Subcutaneous adipose tissue (tissue), 4 donors: Measurements from ENCODE around the gene TRIM13. TPM values are rescaled to one million over a fixed set of nuclear protein-coding genes. Genes with fewer than 3 reads are reported as not detected.

Source experiments
- total RNA-seq, 4 donors: library from RNA; depleted of rRNA; stranded (reverse); fragments of >200 nt; gene quantifications; one replicate each; pipeline ENCODE4 v1.1.0, GENCODE V29; 2016
- TF ChIP-seq, protein P1 (sequence below): fragments of 450-650 bp; IDR thresholded peaks from one replicate; pipeline ENCODE4 v1.5.1; 2016; ENCODE audit warnings: low read depth, mild to moderate bottlenecking, control low read depth, antibody characterized with exemption, moderate library complexity

The TRIM13 gene
- total RNA-seq, 4 donors from 2014 or later, result 11.5 to 18.1 (median 16.1) TPM

DNA sequence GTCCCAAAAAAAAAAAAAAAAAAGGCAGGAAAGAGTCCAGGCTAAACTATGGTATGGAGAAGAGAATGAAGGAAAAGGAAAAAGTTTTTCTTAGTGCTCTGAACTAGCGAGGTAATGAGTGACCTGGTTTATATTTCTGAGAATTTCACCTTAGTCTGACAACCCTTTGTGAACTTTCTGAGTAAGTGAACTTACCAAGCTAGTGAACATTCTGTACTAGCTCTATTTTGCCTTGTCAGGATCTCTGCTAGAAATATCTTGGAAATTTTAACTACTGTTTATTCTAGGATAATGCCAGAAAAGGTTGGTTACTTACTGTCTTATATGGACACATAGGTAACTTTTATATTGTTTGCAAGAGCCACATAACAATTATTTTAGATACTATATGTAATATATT is 4.4 kb downstream of the TRIM13 start:
- TF ChIP-seq, protein P1, sequence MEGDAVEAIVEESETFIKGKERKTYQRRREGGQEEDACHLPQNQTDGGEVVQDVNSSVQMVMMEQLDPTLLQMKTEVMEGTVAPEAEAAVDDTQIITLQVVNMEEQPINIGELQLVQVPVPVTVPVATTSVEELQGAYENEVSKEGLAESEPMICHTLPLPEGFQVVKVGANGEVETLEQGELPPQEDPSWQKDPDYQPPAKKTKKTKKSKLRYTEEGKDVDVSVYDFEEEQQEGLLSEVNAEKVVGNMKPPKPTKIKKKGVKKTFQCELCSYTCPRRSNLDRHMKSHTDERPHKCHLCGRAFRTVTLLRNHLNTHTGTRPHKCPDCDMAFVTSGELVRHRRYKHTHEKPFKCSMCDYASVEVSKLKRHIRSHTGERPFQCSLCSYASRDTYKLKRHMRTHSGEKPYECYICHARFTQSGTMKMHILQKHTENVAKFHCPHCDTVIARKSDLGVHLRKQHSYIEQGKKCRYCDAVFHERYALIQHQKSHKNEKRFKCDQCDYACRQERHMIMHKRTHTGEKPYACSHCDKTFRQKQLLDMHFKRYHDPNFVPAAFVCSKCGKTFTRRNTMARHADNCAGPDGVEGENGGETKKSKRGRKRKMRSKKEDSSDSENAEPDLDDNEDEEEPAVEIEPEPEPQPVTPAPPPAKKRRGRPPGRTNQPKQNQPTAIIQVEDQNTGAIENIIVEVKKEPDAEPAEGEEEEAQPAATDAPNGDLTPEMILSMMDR, result no peak

DNA sequence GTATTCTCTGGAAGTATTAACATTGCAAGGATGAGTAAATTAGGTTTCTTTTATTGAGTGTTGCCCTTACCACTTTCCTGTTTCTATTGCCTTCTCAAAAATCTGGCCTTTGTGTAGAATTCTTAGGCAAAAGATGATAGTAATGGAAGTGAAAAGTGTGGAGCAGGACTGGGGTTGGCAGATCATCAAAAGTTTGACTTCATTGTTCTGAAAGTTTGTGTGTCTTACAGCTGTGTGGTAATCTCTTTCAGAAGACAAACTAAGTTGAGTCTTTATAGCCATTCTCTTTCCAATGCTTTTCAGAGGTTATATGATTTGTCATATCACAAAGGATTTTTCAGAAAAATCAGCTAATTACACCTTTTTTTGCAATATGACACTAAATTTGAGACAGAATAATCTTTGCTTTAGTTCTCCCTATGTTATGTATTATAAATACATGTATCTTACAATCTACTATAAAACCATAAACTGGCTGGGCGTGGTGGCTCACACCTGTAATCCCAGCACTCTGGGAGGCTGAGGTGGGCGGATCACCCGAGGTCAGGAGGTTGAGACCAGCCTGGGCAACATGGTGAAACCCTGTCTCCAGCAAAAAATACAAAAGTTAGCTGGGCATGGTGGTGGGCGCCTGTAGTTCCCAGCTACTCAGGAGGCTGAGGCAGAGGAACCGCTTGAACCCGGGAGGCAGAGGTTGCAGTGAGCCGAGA is 9.7 kb downstream of the TRIM13 start:
- TF ChIP-seq, protein P1, result no peak

DNA sequence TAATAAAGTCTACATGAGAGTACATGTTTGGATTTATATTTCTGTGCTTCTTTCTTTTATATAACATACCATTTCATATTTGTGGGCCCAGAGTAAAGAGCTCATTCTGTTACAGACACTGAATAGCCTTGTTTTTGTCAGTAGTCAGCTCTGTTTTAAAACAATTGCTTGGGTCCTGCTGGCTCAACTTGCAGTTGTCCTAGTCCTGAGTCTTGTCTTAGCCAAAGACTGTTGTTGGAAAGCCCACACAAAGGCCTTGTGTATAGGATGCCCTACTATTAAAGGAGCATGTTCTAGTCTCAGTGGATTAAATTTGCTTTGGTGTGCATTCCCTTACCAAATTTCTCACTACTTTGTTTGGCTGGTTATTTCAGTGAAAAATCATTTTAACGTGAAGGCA is 14.6 kb downstream of the TRIM13 start:
- TF ChIP-seq, protein P1, result no peak

DNA sequence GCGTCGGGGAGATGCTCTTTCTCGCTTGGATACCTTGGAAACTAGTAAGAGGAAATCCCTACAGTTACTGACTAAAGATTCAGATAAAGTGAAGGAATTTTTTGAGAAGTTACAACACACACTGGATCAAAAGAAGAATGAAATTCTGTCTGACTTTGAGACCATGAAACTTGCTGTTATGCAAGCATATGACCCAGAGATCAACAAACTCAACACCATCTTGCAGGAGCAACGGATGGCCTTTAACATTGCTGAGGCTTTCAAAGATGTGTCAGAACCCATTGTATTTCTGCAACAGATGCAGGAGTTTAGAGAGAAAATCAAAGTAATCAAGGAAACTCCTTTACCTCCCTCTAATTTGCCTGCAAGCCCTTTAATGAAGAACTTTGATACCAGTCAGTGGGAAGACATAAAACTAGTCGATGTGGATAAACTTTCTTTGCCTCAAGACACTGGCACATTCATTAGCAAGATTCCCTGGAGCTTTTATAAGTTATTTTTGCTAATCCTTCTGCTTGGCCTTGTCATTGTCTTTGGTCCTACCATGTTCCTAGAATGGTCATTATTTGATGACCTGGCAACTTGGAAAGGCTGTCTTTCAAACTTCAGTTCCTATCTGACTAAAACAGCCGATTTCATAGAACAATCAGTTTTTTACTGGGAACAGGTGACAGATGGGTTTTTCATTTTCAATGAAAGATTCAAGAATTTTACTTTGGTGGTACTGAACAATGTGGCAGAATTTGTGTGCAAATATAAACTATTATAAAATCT is 15.7 kb downstream of the TRIM13 start:
- TF ChIP-seq, protein P1, result no peak

DNA sequence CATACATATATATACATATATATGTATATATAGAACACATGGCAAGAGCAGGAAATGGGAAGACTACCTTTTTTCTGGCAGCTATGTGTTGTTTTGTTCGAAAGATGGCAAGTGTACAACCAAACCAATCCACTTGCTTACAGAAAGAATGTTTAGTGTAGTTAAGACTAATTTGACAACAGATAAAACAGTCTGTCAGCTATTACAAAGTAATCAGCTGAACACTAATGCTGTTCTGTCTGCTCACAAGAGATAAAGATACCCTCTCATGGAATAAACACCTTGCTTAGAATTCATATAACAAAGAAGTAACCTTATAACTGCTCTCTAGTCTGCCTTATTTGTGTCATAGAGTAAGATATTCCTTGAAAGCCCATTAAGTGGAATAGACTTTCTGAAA is 17.5 kb downstream of the TRIM13 start:
- TF ChIP-seq, protein P1, result no peak

DNA sequence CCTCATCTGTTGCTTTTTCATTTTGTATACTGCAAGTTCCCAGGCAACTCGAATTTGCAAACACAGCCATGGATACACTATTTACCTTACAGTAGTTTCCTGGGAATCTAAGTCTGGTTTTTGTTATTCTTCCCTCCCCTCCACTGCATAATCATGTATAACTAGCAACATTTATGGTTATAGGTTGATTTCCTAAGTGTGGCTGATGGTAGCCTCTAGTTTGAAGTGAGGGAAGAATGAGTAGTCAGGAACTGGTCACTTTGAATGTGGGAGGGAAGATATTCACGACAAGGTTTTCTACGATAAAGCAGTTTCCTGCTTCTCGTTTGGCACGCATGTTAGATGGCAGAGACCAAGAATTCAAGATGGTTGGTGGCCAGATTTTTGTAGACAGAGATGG is 18.4 kb downstream of the TRIM13 start, which contains the start of gene KCNRG:
TSS of gene KCNRG (plus strand) at position 187 of the 400 bp plus-strand sequence. CDS start at position 237, 50 bp downstream.
- TF ChIP-seq, protein P1, result no peak

DNA sequence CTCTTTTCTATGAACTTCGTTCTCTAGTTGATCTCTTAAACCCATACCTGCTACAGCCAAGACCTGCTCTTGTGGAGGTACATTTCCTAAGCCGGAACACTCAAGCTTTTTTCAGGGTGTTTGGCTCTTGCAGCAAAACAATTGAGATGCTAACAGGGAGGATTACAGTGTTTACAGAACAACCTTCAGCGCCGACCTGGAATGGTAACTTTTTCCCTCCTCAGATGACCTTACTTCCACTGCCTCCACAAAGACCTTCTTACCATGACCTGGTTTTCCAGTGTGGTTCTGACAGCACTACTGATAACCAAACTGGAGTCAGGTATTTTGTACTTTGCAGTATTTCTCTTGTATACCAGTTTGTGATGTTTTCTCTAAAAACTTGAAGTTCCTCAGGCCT is 18.9 kb downstream of the TRIM13 start:
- TF ChIP-seq, protein P1, result no peak
